T47D (cell line): ENCODE results near the gene MYOG.

Source experiments
- DNase-seq, 2 experiments: peaks; one replicate each; pipeline versions ENCODE4 v3.0.0 to v3.0.0-alpha.2; 2011 to 2012; ENCODE audit warnings: low read depth in 1 of 2, low spot score in 1 of 2
- JUND ChIP-seq: IDR thresholded peaks from 2 replicates; pipeline ENCODE4 v1.6.1; 2012; ENCODE audit warnings: low read depth
- in situ Hi-C: cut with HindIII; loops from 2 replicates; pipeline ENCODE4 v1.10.0; 2016; ENCODE audit warnings: low sequenced_read_pairs, low pct_unique_long_range_greater_than_20kb

The MYOG gene

GRCh38 chr1:203044546-203045250 is 41.1 kb downstream of the MYOG start:
- TF ChIP-seq JUND, result no peak
- in situ Hi-C loops, result no loop called here
- DNase-seq, result no peak

- TF ChIP-seq JUND, result no peak
- no peak for DNase-seq
- in situ Hi-C loops, result no loop called here
These were observed 41.8 kb downstream of the MYOG start for GRCh38 chr1:203043830-203044545.

- TF ChIP-seq JUND, result no peak
- no peak for DNase-seq
- in situ Hi-C loops, result no loop called here
These were observed 44.4 kb downstream of the MYOG start for GRCh38 chr1:203041351-203041932.

- in situ Hi-C loops, result no loop called here
- no peak for TF ChIP-seq JUND
- no peak for DNase-seq
These were observed 45.1 kb downstream of the MYOG start for GRCh38 chr1:203040513-203041275.

- no peak for TF ChIP-seq JUND
- peak in 1 of 2 experiments; percentile 49 for DNase-seq
- in situ Hi-C loops, result no loop called here
These were observed 46.0 kb downstream of the MYOG start for GRCh38 chr1:203039609-203040512.

GRCh38 chr1:203038891-203039608 is 46.8 kb downstream of the MYOG start:
- in situ Hi-C loops, result no loop called here
- TF ChIP-seq JUND, result no peak
- DNase-seq, result peak; percentile 81 to 89

GRCh38 chr1:203038217-203038741 is 47.5 kb downstream of the MYOG start:
- peak in 1 of 2 experiments; percentile 48 for DNase-seq
- in situ Hi-C loops, result no loop called here

GRCh38 chr1:203037509-203038190 is 48.2 kb downstream of the MYOG start:
- no peak for DNase-seq
- in situ Hi-C loops, result no loop called here
- TF ChIP-seq JUND, result no peak

More at GRCh38 chr1:203038217-203038741, 47.5 kb downstream of the MYOG start:
- TF ChIP-seq JUND, result no peak

GRCh38 chr1:203036537-203036936 is 49.3 kb downstream of the MYOG start:
- TF ChIP-seq JUND, result no peak
- in situ Hi-C loops, result no loop called here
- DNase-seq, result no peak

- TF ChIP-seq JUND, result no peak
- in situ Hi-C loops, result no loop called here
- DNase-seq, result no peak
These were observed 49.7 kb downstream of the MYOG start for GRCh38 chr1:203036135-203036534.
